ENCODE measurements around the gene SAPCD1. TPM values are rescaled to one million over a fixed set of nuclear protein-coding genes. Genes with fewer than 3 reads are reported as not detected.

SAPCD1 gene
- total RNA-seq (2022; extraction: Qiagen RNA extraction; ENCODE audit: low read depth) = 3.7 to 5.9 TPM (median 4.9 TPM) in 5 replicates

DNA sequence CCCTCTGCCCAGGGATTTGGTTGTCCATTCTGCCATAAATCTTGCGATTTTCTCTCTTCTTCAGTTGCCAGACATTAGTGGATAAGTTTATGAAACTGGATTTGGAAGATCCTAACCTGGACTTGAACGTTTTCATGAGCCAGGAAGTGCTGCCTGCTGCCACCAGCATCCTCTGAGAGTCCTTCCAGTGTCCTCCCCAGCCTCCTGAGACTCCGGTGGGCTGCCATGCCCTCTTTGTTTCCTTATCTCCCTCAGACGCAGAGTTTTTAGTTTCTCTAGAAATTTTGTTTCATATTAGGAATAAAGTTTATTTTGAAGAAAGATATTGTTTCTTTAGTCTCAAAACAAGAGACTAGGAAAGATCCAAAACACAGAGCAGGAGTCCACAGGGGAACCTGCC lies at the start of gene SAPCD1:
Gene SAPCD1, plus strand, starts transcription at position 301 of the 400 bp plus-strand sequence. CDS start 399 bp downstream, outside the sequence.

DNA sequence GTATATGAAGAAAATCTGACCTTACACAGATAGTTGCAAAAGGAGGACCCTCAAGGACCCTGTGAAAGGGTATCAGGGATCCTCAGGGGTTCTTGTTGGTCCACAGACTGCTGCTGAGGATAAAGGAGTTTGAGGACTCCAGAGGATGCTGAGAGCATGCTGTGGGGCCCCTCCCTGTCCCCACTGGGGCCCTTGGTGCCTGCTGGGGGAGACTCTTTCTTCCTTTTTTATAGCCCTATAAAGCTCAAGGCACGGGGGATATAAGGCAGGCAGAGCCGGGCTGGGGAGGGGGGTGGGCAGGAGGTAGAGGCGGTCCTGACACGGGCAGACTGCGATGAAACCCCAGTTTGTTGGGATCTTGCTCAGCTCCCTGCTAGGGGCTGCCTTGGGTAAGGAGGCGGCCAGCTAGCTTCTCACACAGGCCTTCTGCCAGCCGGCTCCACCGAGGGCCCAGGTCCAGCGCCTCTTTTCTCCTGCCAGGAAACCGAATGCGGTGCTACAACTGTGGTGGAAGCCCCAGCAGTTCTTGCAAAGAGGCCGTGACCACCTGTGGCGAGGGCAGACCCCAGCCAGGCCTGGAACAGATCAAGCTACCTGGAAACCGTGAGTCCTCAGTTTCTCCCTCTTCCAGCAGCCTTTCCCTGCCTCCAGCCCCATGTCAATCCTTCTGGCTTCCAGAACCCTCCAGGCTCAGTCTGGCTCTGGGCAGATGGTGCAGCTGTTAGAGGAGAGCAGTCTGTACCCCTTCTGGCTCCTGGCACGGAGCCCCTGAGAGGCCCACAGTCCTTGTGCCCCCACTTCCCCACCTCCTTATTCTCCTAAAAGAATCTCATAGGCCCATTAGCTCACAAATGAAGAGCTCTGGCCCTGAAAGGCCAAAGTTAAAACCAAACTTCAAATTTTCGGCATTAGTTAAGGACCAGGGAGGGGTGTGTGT lies 47.2 kb upstream of the SAPCD1 start, which contains the start of gene LY6G6D:
Gene LY6G6D, plus strand, starts transcription at position 327 of the 937 bp plus-strand sequence. Its CDS starts 8 bp downstream, at position 335.

DNA sequence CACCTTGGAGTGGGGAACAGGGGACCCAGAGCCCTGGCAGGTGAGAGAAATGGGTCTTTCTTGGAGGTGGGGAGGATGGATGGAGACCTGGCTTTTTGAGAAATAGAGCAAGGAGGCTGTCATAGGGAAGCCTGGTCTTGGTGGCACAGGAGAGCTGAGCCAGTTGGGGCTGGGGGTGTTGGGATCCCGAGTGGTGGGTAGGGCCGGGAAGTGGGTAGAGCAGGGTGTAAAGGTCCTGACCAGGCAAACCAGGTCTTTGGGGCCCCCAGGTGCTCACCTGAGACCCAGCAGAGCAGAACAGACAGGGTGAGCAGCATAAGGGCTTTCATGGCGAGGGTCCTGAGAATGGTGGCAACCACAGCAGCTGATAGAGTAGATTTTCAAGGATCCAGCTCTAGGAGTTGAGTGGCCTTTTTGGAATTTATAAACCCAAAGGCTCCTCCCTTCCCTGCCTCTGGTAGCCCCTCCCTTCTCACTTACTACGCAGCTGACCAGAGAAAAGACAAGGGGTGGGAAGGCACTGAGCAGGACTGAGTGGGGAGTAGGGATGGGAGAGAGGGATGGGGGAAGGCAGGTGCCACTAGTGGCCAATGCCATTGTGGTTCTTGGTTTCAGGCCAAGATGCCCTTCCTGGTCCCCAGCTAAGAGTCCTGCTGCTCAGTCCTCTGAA lies 41.0 kb upstream of the SAPCD1 start, which contains the start of gene LY6G6C:
Gene LY6G6C, minus strand, starts transcription at position 396 of the 670 bp plus-strand sequence. Its CDS starts 67 bp downstream, at position 329.

DNA sequence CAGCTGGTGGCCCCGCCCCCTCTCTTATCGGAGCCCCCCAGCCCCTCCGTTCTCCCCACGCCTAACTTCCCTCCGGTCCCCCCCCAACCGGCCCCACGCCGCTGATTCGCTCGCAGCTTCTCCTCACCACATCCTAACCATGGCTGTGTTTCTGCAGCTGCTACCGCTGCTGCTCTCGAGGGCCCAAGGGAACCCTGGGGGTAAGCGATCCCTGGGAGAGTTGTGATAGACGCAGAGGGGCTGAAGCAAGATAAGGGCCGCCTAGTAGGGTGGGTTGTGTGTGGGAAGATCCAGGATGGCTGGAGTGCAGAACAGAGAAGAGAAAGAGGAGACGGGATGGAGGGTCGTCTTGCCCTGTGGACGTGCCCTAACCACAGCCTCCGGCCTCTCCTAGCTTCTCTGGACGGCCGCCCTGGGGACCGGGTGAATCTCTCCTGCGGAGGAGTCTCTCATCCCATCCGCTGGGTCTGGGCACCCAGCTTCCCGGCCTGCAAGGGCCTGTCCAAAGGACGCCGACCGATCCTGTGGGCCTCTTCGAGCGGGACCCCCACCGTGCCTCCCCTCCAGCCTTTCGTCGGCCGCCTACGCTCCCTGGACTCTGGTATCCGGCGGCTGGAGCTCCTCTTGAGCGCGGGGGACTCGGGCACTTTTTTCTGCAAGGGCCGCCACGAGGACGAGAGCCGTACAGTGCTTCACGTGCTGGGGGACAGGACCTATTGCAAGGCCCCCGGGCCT lies 39.0 kb upstream of the SAPCD1 start, which contains the start of gene MPIG6B:
Gene MPIG6B, plus strand, starts transcription at position 129 of the 735 bp plus-strand sequence. Its CDS starts 11 bp downstream, at position 140.

DNA sequence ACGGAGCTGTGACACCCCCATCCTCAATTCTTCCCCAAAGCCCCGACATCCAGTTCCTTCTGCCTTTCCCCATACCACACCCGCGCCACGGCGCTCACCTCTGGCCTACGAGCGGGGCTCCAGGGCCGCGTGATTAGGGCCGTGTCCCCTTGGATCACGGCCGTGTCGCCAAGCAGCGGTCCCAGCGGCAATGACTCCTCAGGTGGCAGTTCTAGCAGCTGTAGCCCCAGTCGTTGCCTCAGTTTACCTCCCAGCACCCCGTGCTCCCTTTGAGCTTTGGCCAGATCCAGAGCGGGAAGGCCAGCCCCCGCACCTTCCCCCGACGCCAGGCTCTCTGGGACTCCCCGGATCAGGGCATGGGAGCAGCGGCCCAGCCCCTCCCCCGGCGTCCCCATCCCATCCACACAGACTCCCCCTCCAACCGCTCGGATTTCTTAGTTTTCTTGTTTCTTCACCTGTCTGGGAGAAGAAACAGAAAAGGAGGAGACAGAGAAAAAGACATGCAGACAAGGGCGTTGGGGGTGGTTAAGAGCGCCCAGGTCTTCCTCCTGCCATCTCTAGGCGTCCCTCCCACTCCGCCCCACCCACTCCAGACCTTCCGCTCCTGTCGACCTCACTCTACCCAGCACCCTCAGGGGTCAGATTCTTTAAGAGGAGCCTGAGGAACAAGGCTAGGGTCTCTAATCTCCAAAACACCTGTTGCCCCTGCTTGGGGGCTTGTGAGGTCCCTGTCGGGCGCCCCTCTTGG lies 33.5 kb upstream of the SAPCD1 start, which contains the start of gene DDAH2:
Gene DDAH2, minus strand, starts transcription at position 533 of the 748 bp plus-strand sequence. Its CDS starts 138 bp downstream, at position 395.

DNA sequence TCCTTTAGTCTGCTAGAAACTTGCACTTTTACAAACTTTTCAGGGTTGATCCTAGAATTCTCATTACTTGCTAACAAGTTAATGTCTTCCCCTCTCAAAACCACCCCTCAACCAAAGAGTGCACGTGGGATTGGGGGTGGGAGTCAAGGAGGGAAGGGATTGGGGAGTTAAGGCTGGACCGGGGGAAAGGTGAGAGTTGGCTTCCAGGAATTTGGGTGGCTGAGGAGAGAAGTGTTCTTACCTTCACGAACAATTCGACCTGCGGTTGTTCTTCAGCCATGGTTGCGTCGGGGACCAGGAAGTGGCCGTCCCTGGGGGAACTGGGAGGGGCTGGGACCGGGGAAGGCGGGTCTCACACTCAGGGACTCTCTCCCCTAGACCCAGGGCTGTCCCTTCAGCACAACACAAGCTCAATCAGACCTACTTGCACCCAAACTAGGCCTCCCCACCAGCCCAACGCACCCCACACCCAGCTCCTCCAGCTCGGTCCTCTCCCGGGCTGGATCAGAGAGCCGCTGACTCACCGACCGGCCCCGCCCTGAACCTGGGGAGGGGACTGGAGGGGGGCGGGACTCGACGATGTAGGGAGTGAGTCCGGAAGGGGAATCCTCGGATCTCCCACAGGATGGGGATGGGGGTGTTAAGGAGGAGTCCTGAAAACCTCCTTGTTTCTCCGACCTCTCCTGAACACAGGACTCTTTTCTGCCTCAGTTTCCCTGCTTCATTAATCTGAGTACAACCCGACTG lies 26.3 kb upstream of the SAPCD1 start, which contains the start of gene CLIC1:
Gene CLIC1, minus strand, starts transcription at position 510 of the 747 bp plus-strand sequence. Its CDS starts 230 bp downstream, at position 280.

DNA sequence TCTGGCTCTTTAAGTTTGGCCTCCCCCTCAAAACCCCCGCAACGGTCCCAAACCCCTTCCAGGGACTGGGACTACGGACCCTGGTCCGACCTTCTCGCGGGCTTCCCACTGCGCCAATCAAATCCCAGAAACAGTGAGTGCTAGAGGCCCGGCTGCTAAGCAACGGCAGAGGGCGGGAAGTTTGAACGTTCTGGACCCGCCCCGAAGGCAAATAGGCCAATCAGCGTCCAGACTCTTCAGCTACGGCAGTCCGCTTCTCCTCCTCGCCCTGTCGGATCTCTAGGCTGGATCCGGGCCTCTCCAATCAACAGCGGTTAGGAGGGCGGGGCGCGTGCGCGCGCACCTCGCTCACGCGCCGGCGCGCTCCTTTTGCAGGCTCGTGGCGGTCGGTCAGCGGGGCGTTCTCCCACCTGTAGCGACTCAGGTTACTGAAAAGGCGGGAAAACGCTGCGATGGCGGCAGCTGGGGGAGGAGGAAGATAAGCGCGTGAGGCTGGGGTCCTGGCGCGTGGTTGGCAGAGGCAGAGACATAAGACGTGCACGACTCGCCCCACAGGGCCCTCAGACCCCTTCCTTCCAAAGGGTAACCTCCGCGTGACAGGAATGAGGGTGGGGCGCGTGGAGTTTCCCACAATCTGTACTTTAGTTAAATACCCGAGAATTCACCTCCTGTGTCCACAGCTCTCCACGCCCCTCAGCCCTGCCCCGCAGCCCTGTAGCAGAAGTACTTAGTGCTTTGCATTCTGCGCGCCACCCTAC lies 22.6 kb upstream of the SAPCD1 start, which contains the start of gene MSH5:
Gene MSH5, plus strand, starts transcription at position 367 of the 758 bp plus-strand sequence. CDS start 462 bp downstream, outside the sequence.

DNA sequence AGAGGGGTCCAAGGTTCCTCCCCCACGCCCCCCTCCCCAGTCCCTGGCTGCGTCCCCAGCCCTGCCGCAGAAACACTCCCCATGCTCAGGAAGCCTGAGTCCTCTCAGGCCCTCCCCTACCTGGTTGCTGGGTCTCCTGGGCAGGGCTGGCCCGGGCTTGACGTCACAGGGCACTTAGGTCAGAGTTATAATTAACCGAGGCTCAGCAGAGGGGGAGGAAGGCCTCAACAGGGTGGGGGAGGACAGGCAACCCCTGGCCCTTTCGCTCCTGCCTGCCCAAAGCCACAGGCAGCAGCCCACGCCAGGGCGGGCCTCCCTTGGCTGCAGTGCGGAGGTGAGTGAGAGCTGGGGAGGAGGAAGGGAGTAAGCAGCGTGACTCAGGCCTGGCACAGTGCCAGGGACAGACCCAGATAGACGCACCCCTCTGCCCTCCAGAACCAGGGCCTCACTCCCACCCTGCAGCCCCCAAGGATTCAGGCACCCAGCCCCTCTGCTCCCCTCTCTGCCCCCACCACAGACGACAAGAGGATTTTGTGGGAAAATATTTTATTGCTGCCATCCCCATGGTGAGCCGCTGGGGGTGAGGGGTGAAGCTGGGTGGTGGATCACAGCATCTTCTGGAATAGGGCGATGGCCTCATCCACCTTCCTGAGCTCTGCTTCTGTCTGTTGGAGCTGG lies 14.7 kb downstream of the SAPCD1 start, which contains the start of gene VWA7:
Gene VWA7, minus strand, starts transcription at position 340 of the 678 bp plus-strand sequence. CDS start 549 bp downstream, outside the sequence.

DNA sequence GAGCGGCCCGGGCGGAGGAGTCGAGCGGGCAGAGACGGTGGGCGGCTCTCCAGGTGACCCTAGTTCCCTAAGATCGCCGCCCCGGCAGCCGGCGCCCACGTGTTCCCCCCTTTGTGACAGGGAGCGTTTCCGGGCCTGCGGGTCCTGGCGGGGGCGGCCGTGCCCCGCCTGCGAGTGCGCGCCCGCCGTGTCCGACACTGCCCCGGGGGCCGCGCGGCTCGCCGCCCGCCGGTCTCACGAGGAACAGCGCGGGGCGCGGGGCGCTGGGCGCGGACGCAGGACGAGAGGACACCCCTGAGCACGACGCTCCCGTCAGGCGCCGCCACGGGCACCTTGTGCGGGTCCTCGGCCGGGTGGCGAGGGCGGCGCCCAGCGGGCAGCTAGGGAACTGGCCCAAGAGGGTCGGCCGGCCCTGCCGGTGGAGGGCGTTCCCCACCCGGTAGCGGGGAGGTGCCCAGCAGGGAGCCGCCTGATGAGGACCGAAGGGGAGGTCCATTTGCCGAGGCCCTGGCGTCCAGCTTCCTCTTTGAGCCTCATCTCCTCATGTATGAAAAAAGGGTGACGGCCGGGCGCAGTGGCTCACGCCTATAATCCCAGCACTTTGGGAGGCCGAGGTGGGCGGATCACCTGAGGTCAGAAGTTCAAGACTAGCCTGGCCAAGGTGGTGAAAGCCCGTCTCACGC lies 33.3 kb downstream of the SAPCD1 start, which contains the start of gene VARS1:
Gene VARS1, minus strand, starts transcription at position 137 of the 683 bp plus-strand sequence. CDS start 535 bp downstream, outside the sequence.

DNA sequence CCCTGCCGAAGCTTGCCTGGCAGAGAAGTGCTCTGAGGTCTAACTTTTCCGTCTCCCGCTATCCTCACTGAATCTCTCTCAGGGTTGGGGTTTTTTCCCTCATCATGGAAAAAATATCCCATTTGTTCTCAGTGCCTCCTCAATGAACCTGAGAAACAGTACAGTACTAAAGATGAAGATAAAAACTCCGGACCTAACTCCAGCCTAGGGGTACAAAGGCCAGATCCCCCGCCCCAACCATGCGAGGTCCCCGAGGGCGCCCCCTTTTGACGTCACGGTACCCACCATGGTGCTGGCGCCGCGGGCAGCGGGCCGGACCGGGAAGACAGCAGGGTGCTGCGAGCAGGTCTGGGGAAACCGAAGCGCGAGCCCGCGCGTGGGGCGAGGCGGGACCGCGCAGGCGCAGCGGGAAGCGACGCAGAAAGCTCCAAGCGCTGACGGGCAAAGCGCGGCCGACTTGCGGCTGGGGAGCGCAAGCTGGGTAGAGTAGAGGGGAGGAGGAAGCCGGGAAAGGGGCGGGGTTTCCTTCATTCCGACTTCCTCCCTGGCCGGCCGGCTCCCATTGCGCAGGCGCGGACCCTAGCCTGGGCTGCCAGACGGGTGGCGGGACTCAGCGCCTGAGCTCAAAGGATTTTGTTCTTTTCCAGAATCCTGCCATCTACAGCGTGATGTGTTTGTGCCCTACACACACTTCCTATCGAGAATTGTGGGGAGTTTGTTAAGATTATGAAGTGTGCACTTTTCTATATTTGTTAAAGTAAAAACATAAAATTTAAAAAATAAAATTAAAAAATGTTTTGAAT lies 44.2 kb downstream of the SAPCD1 start, which contains the start of gene LSM2:
Gene LSM2, minus strand, starts transcription at position 497 of the 803 bp plus-strand sequence. Its CDS starts 209 bp downstream, at position 288.

Other genes starting within 250 kb of the SAPCD1 start
- gene MCCD1, start 233.7 kb upstream of the SAPCD1 start, total RNA-seq (2022; extraction: Qiagen RNA extraction; ENCODE audit: low read depth) = not detected in 5 replicates
- gene DDX39B, start 220.7 kb upstream of the SAPCD1 start, total RNA-seq (2022; extraction: Qiagen RNA extraction; ENCODE audit: low read depth) = 359 to 433 TPM (median 396 TPM) in 5 replicates
- 0.33 to 1.3 TPM (median 0.69 TPM) in 5 replicates for gene ATP6V1G2, start 216.0 kb upstream of the SAPCD1 start, total RNA-seq (2022; extraction: Qiagen RNA extraction; ENCODE audit: low read depth)
- 5.9 to 13.0 TPM (median 12.5 TPM) in 5 replicates for gene NFKBIL1, start 215.0 kb upstream of the SAPCD1 start, total RNA-seq (2022; extraction: Qiagen RNA extraction; ENCODE audit: low read depth)
- not detected in 5 replicates for gene LTA, start 190.4 kb upstream of the SAPCD1 start, total RNA-seq (2022; extraction: Qiagen RNA extraction; ENCODE audit: low read depth)
- gene TNF, start 187.1 kb upstream of the SAPCD1 start, total RNA-seq (2022; extraction: Qiagen RNA extraction; ENCODE audit: low read depth) = 0.08 TPM in 1 of 5 replicates, not detected in the others
- 0.21 to 0.76 TPM (median 0.45 TPM) in 4 of 5 replicates, not detected in the other for gene LTB, start 180.2 kb upstream of the SAPCD1 start, total RNA-seq (2022; extraction: Qiagen RNA extraction; ENCODE audit: low read depth)
- not detected in 5 replicates for gene LST1, start 176.4 kb upstream of the SAPCD1 start, total RNA-seq (2022; extraction: Qiagen RNA extraction; ENCODE audit: low read depth)
- not detected in 5 replicates for gene NCR3, start 169.7 kb upstream of the SAPCD1 start, total RNA-seq (2022; extraction: Qiagen RNA extraction; ENCODE audit: low read depth)
- not detected in 5 replicates for gene AIF1, start 147.4 kb upstream of the SAPCD1 start, total RNA-seq (2022; extraction: Qiagen RNA extraction; ENCODE audit: low read depth)
- 59.3 to 94.8 TPM (median 86.5 TPM) in 5 replicates for gene PRRC2A, start 141.9 kb upstream of the SAPCD1 start, total RNA-seq (2022; extraction: Qiagen RNA extraction; ENCODE audit: low read depth)
- gene BAG6, start 110.0 kb upstream of the SAPCD1 start, total RNA-seq (2022; extraction: Qiagen RNA extraction; ENCODE audit: low read depth) = 100 to 165 TPM (median 145 TPM) in 5 replicates
- 2.2 to 3.7 TPM (median 3.5 TPM) in 5 replicates for gene APOM, start 106.8 kb upstream of the SAPCD1 start, total RNA-seq (2022; extraction: Qiagen RNA extraction; ENCODE audit: low read depth)
- 11.1 to 14.5 TPM (median 12.9 TPM) in 5 replicates for gene C6orf47, start 101.9 kb upstream of the SAPCD1 start, total RNA-seq (2022; extraction: Qiagen RNA extraction; ENCODE audit: low read depth)
- gene GPANK1, start 97.7 kb upstream of the SAPCD1 start, total RNA-seq (2022; extraction: Qiagen RNA extraction; ENCODE audit: low read depth) = 9.6 to 16.8 TPM (median 12.8 TPM) in 5 replicates
- gene CSNK2B, start 96.6 kb upstream of the SAPCD1 start, total RNA-seq (2022; extraction: Qiagen RNA extraction; ENCODE audit: low read depth) = 168 to 192 TPM (median 170 TPM) in 5 replicates
- 3.2 to 6.4 TPM (median 5.2 TPM) in 5 replicates for gene LY6G5B, start 92.7 kb upstream of the SAPCD1 start, total RNA-seq (2022; extraction: Qiagen RNA extraction; ENCODE audit: low read depth)
- 1.1 to 1.6 TPM (median 1.5 TPM) in 5 replicates for gene LY6G5C, start 81.6 kb upstream of the SAPCD1 start, total RNA-seq (2022; extraction: Qiagen RNA extraction; ENCODE audit: low read depth)
- gene ABHD16A, start 59.3 kb upstream of the SAPCD1 start, total RNA-seq (2022; extraction: Qiagen RNA extraction; ENCODE audit: low read depth) = 13.2 to 19.1 TPM (median 17.6 TPM) in 5 replicates
- not detected in 5 replicates for gene LY6G6F, start 55.8 kb upstream of the SAPCD1 start, total RNA-seq (2022; extraction: Qiagen RNA extraction; ENCODE audit: low read depth)
- not detected in 5 replicates for gene LY6G6D, start 47.3 kb upstream of the SAPCD1 start, total RNA-seq (2022; extraction: Qiagen RNA extraction; ENCODE audit: low read depth)
- 0.20 to 0.42 TPM (median 0.29 TPM) in 3 of 5 replicates, not detected in the others for gene LY6G6C, start 40.9 kb upstream of the SAPCD1 start, total RNA-seq (2022; extraction: Qiagen RNA extraction; ENCODE audit: low read depth)
- not detected in 5 replicates for gene MPIG6B, start 39.3 kb upstream of the SAPCD1 start, total RNA-seq (2022; extraction: Qiagen RNA extraction; ENCODE audit: low read depth)
- 27.1 to 32.0 TPM (median 31.7 TPM) in 5 replicates for gene DDAH2, start 33.4 kb upstream of the SAPCD1 start, total RNA-seq (2022; extraction: Qiagen RNA extraction; ENCODE audit: low read depth)
- 433 to 509 TPM (median 491 TPM) in 5 replicates for gene CLIC1, start 26.1 kb upstream of the SAPCD1 start, total RNA-seq (2022; extraction: Qiagen RNA extraction; ENCODE audit: low read depth)
- 13.3 to 18.7 TPM (median 13.6 TPM) in 5 replicates for gene MSH5, start 22.7 kb upstream of the SAPCD1 start, total RNA-seq (2022; extraction: Qiagen RNA extraction; ENCODE audit: low read depth)
- 0.53 to 2.7 TPM (median 1.1 TPM) in 5 replicates for gene VWA7, start 14.7 kb downstream of the SAPCD1 start, total RNA-seq (2022; extraction: Qiagen RNA extraction; ENCODE audit: low read depth)
- gene VARS1, start 33.1 kb downstream of the SAPCD1 start, total RNA-seq (2022; extraction: Qiagen RNA extraction; ENCODE audit: low read depth) = 43.4 to 61.7 TPM (median 60.4 TPM) in 5 replicates
- 52.1 to 67.9 TPM (median 59.7 TPM) in 5 replicates for gene LSM2, start 44.3 kb downstream of the SAPCD1 start, total RNA-seq (2022; extraction: Qiagen RNA extraction; ENCODE audit: low read depth)
- 1.4 to 2.2 TPM (median 1.9 TPM) in 5 replicates for gene HSPA1L, start 52.6 kb downstream of the SAPCD1 start, total RNA-seq (2022; extraction: Qiagen RNA extraction; ENCODE audit: low read depth)
- gene HSPA1A, start 52.9 kb downstream of the SAPCD1 start, total RNA-seq (2022; extraction: Qiagen RNA extraction; ENCODE audit: low read depth) = 129 to 401 TPM (median 295 TPM) in 5 replicates
- 78.0 to 284 TPM (median 227 TPM) in 5 replicates for gene HSPA1B, start 65.1 kb downstream of the SAPCD1 start, total RNA-seq (2022; extraction: Qiagen RNA extraction; ENCODE audit: low read depth)
- 20.9 to 35.3 TPM (median 29.4 TPM) in 5 replicates for gene NEU1, start 100.2 kb downstream of the SAPCD1 start, total RNA-seq (2022; extraction: Qiagen RNA extraction; ENCODE audit: low read depth)
- gene SLC44A4, start 116.3 kb downstream of the SAPCD1 start, total RNA-seq (2022; extraction: Qiagen RNA extraction; ENCODE audit: low read depth) = 0.18 to 0.50 TPM (median 0.29 TPM) in 3 of 5 replicates, not detected in the others
- 17.2 to 32.6 TPM (median 30.9 TPM) in 5 replicates for gene EHMT2, start 135.0 kb downstream of the SAPCD1 start, total RNA-seq (2022; extraction: Qiagen RNA extraction; ENCODE audit: low read depth)
- 2.0 to 5.0 TPM (median 4.5 TPM) in 5 replicates for gene ZBTB12, start 139.4 kb downstream of the SAPCD1 start, total RNA-seq (2022; extraction: Qiagen RNA extraction; ENCODE audit: low read depth)
- gene C2, start 165.1 kb downstream of the SAPCD1 start, total RNA-seq (2022; extraction: Qiagen RNA extraction; ENCODE audit: low read depth) = 0.33 to 0.47 TPM in 2 of 5 replicates, not detected in the others
- 1.6 to 3.2 TPM (median 2.0 TPM) in 5 replicates for gene CFB, start 183.4 kb downstream of the SAPCD1 start, total RNA-seq (2022; extraction: Qiagen RNA extraction; ENCODE audit: low read depth)
- gene NELFE, start 196.3 kb downstream of the SAPCD1 start, total RNA-seq (2022; extraction: Qiagen RNA extraction; ENCODE audit: low read depth) = 75.5 to 91.9 TPM (median 81.9 TPM) in 5 replicates
- 15.8 to 30.9 TPM (median 25.7 TPM) in 5 replicates for gene SKIC2, start 196.5 kb downstream of the SAPCD1 start, total RNA-seq (2022; extraction: Qiagen RNA extraction; ENCODE audit: low read depth)
- 10.6 to 14.3 TPM (median 12.1 TPM) in 5 replicates for gene DXO, start 209.5 kb downstream of the SAPCD1 start, total RNA-seq (2022; extraction: Qiagen RNA extraction; ENCODE audit: low read depth)
- gene C4A, start 219.4 kb downstream of the SAPCD1 start, total RNA-seq (2022; extraction: Qiagen RNA extraction; ENCODE audit: low read depth) = 0.94 to 1.5 TPM (median 1.5 TPM) in 5 replicates

All from A549 treated with ZK216348 at 1 μM for 4 hours (cell line).